HG03558 (cell line): ENCODE measurements around the gene TMCO4.
"Not testable (repeated sequence)": the region's sequence is repeated elsewhere in the genome, so short reads cannot be mapped to it uniquely, and the experiment has no call there.

Experiments used
- ATAC-seq: cut with Tn5 transposase; IDR thresholded peaks from one replicate; pipeline ENCODE4 v1.9.1; 2021; ENCODE audit warnings: moderate number of reproducible peaks; ENCODE audit not compliant: unreplicated experiment; ENCODE audit errors: extremely low read depth

Gene TMCO4

GRCh38 chr1:19799230-19800075 is at the start of gene TMCO4:
Gene TMCO4, minus strand, starts transcription at chr1:19799916. Its CDS starts 19,158 bp downstream, at chr1:19780758.
- ATAC-seq: no peak

GRCh38 chr1:19849307-19849706 is 49.6 kb upstream of the TMCO4 start:
- ATAC-seq: not testable (repeated sequence)

- not testable (repeated sequence) for ATAC-seq
These were observed 47.6 kb upstream of the TMCO4 start for GRCh38 chr1:19847334-19847733.

GRCh38 chr1:19846338-19846737 is 46.6 kb upstream of the TMCO4 start:
- no peak for ATAC-seq

GRCh38 chr1:19845555-19845954 is 45.8 kb upstream of the TMCO4 start:
- ATAC-seq: no peak

GRCh38 chr1:19844731-19845495 is 45.2 kb upstream of the TMCO4 start:
- ATAC-seq: no peak

GRCh38 chr1:19840228-19840627 is 40.5 kb upstream of the TMCO4 start:
- no peak for ATAC-seq

GRCh38 chr1:19837866-19838265 is 38.1 kb upstream of the TMCO4 start:
- ATAC-seq: no peak

- ATAC-seq: no peak
These were observed 35.9 kb upstream of the TMCO4 start for GRCh38 chr1:19835578-19835977.

- ATAC-seq: no peak
These were observed 31.7 kb upstream of the TMCO4 start for GRCh38 chr1:19831441-19831840.

- ATAC-seq: no peak
These were observed 28.8 kb upstream of the TMCO4 start for GRCh38 chr1:19828546-19828945.

GRCh38 chr1:19825298-19825697 is 25.6 kb upstream of the TMCO4 start:
- ATAC-seq: no peak

GRCh38 chr1:19824541-19824940 is 24.8 kb upstream of the TMCO4 start:
- ATAC-seq: no peak

- ATAC-seq: no peak
These were observed 24.3 kb upstream of the TMCO4 start for GRCh38 chr1:19824036-19824435.

- ATAC-seq: no peak
These were observed 20.0 kb upstream of the TMCO4 start for GRCh38 chr1:19819701-19820100.

- ATAC-seq: no peak
These were observed 18.6 kb upstream of the TMCO4 start for GRCh38 chr1:19818324-19818723.

GRCh38 chr1:19817160-19817559 is 17.4 kb upstream of the TMCO4 start:
- no peak for ATAC-seq

- ATAC-seq: not testable (repeated sequence)
These were observed 17.0 kb upstream of the TMCO4 start for GRCh38 chr1:19816737-19817086.

GRCh38 chr1:19815801-19816736 is 16.4 kb upstream of the TMCO4 start:
- no peak for ATAC-seq

GRCh38 chr1:19814681-19815503 is 15.2 kb upstream of the TMCO4 start, which contains the start of gene RNF186:
Gene RNF186, minus strand, starts transcription at chr1:19815283. Its CDS starts 182 bp downstream, at chr1:19815101.
- no peak for ATAC-seq
